ENCODE results near the gene TCEAL2.
"Not testable (repeated sequence)": the region's sequence is repeated elsewhere in the genome, so short reads cannot be mapped to it uniquely, and the experiment has no call there.

The TCEAL2 gene

DNA sequence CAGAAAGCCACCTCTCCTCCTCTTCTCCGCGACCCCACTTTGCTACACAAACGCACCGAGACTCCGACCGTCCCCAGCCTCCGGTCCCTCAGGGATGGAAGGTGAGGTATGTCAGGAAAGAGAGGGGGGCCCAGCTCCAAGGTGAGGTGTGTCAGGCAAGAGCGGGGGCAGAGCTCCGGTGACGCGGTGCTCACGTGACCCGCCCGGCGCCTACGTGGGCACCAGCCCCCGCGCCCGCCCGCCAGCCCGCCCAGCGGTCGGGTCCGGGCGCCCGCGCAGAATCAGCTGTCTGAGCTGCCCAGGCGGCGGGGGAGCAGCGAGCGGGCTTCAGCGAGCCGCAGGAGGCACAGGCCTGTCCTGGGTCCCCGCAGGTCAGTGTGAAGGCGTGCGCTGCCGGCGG is at the start of gene TCEAL2:
TSS of gene TCEAL2 (plus strand) at position 244 of the 400 bp plus-strand sequence. CDS start 1,152 bp downstream, outside the sequence.
- not testable (repeated sequence) for DNase-seq (ENCODE audit: low read depth)

DNA sequence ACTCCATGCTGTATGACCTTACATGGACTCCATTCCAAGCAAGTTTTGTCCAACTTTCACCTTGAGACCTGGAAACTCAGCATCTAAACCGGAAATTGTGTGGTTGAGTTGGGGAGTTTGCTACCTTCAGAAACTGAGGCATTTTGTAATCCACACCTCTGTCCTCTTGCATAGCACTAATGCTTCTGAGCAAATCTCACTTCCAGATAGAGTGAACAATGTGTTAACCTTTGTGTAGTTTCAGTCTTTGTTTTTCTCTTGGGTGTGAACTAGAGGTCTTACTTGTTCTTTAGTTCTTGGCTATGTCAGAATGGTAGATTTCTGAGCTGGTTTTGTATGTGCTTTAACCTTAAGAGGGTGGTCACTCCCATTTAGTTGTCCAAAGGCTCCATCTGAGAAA is 48.1 kb upstream of the TCEAL2 start:
- DNase-seq (ENCODE audit: low read depth), result no peak

DNA sequence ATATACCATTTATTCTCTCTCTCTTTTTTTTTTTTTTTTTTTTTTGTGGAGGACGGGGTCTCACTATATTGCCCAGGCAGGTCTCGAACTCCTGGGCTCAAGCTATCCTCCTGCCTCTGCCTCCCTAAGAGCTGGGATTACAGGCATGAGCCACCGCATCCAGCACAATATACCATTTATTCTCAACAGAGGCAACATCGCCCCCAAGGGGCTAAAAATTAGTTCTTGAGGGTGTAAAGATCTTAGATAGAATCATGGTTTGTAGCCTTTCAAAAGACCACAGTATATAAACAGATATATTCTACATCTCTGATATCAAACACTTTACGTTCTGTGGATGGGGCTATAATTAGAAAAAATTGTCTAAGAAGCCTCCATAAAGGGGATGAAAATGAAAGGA is 39.8 kb upstream of the TCEAL2 start:
- no peak for DNase-seq (ENCODE audit: low read depth)

DNA sequence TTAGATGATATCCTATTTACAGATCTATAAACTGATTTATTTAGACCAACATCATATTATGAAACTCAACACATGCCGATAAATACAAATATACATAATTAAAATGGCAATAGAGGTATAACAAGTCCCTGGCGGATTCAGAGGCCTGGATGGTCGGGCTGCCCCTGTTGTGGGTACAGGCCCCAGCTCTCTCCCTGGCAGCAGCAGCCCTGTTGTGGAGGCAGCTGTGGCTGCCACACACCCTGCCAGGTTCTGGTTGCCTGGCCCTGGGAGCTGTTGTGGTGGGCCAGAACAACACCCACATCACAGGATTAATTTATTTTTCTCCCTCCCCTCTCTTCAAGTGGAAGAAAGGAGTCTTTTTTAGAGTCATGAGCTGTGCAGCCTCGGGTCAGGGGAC is 12.1 kb upstream of the TCEAL2 start:
- DNase-seq (ENCODE audit: low read depth), result no peak

DNA sequence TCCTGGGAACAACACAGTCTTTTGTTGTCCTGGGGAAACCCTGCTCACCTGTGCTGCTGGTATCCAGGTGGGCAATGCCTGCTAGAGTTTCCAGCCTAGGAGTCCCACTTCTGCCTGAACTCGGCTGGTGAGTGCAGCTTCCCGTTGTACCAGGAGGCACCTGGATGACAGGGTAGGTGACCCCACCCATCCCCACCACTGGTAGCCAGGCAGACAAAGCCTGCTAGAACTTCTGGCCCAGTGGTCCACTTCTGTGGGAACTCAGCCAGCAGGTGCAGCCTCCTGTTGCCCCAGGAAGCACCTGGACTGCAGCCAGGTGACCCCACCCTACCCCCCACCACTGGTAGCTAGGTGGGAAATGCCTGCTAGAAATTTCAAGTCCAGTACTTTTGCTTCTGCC is 9.7 kb upstream of the TCEAL2 start:
- DNase-seq (ENCODE audit: low read depth), result no peak

DNA sequence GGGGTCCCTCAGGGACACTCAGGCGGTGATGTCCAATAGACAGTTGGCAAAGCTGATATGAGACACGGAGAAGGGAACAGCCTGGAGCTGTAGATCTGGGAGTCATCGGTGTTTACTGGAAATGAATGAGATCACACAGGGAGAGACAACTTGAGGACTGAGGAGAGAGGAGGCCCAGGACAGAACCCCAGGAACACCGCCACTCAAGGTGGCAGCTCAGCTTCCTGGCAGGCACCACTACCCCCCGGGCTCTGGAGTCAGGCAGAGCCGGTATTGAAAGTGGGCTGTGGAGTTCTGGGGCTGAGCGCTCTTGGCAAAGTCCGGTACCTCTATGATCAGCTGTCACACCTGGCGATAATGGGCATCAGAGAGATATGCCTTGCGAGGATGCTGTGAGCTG is 465 bp upstream of the TCEAL2 start:
- not testable (repeated sequence) for DNase-seq (ENCODE audit: low read depth)

DNA sequence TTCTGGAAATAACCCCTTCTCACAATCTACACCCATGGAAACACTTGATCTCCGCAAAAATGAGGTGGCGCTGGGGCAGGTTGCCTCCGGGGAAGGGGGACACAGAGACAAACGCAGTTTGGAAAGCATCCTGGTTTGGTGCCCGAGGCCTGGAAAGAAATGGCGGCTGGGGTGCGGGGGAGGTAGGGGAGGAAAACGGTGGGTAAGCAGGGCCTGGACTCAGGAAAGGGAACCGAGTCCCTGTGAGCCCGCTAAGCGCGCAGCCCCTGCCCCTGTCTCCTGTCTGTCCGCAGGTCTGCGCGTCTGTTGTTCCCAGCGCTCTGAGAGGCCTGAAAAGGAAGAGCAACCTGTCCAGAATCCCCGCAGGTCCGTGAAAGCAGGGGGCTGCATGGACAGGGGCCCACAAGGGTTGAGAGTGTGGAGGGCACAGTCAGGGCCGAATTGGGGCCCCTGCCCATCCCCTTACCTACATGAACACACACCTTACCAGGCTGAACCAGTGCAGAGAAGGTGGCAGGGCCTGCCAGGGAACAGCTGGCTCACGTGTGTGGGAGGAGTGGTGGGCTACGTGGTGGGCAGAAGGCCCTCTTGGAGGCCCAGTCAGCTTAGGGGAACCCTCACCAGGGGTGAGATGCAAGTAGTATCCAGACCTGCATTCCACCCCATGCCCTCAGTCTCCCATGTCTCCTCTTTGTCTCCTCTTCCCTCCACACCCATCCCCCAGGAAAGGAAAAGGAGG is 770 bp downstream of the TCEAL2 start:
- not testable (repeated sequence) for DNase-seq (ENCODE audit: low read depth)

DNA sequence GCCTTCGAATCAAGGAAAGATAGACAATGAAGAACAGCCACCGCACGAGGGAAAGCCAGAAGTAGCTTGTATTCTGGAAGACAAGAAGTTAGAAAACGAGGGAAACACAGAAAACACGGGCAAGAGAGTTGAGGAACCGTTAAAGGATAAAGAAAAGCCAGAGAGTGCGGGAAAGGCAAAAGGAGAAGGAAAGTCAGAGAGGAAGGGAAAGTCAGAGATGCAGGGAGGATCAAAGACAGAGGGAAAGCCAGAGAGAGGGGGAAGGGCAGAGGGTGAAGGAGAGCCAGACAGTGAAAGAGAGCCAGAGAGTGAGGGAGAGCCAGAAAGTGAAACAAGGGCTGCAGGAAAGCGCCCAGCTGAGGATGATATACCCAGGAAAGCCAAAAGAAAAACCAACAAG is 1.4 kb downstream of the TCEAL2 start:
- DNase-seq (ENCODE audit: low read depth), result no peak

DNA sequence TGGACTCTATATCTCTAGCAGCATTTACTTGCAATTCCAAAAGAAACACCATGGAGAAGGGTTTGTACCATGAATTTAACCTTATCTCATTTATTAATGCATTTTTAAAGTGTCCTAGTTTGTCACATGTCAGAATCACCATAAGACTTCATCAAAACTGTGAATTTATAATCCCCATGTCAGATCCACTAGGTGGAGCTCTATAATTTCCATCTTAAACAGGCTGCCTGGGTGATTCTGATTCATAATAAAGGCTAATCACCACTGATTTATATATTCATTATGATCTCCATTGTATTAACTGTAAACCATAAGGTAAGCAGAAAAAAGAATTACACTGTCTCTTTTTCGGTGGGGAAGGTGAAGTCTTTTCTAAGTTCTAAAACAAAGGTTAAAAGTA is 4.0 kb downstream of the TCEAL2 start:
- no peak for DNase-seq (ENCODE audit: low read depth)

DNA sequence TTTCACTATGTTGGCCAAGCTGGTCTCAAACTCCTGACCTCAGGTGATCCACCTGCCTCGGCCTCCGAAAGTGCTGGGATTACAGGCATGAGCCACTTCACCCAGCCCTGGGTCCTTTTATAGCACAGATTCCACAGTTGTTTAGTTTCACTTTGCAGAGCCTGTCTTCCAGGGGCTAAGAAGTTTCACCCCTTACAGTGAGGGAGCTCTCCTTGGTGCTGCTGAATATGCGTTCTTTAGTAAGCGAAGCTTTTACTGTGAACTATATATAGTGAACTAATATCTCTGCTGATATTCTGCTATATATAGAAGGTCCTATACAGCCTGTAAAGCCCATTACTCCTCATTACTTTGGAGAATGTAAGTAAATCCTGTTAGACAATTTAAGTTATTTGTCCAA is 12.6 kb downstream of the TCEAL2 start:
- no peak for DNase-seq (ENCODE audit: low read depth)

DNA sequence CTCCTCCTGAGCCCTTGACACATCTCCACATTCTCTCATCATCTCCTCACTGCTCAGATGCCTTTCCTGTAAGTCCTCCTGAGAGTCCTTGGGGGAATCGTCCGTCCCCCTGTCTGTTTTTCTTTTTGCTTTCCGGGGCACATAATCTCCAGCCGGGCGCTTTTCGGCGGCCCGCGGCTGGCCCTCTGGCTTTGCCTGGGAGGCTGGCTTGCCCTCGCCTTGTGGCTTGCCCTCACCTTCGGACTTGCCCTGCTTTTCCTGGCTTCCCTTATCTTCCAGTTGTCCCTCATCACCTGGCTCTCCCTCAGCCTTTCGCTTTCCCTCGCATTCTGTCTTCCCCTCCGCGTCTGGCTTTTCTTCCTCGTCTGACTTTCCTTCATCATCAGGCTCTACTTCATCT is 15.4 kb downstream of the TCEAL2 start:
- not testable (repeated sequence) for DNase-seq (ENCODE audit: low read depth)

DNA sequence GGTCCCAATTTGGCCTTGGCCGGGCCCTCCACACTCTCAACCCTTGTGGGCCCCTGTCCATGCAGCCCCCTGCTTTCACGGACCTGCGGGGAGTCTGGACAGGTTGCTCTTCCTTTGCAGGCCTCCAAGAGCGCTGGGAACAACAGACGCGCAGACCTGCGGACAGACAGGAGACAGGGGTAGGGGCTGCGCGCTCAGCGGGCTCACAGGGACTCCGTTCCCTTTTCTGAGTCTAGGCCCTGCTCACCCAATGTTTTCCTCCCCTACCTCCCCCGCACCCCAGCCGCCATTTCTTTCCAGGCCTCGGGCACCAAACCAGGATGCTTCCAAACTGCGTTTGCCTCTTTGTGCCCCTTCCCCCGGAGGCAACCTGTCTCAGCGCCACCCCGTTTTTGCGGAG is 16.2 kb downstream of the TCEAL2 start:
- DNase-seq (ENCODE audit: low read depth), result not testable (repeated sequence)

DNA sequence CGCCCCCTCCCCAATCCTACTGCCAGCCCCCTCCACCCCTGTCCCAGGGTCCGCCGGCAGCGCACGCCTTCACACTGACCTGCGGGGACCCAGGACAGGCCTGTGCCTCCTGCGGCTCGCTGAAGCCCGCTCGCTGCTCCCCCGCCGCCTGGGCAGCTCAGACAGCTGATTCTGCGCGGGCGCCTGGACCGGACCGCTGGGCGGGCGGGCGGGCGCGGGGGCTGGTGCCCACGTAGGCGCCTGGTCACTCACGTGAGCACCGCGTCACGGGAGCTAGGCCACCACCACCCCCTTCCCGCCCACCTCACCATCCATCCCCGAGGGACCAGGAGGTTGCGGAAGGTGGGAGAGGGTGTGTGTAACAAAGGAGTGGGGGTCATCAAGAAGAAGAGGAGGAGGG is 16.8 kb downstream of the TCEAL2 start, which contains the start of gene TCEAL6:
TSS of gene TCEAL6 (minus strand) at position 208 of the 400 bp plus-strand sequence.
- not testable (repeated sequence) for DNase-seq (ENCODE audit: low read depth)

DNA sequence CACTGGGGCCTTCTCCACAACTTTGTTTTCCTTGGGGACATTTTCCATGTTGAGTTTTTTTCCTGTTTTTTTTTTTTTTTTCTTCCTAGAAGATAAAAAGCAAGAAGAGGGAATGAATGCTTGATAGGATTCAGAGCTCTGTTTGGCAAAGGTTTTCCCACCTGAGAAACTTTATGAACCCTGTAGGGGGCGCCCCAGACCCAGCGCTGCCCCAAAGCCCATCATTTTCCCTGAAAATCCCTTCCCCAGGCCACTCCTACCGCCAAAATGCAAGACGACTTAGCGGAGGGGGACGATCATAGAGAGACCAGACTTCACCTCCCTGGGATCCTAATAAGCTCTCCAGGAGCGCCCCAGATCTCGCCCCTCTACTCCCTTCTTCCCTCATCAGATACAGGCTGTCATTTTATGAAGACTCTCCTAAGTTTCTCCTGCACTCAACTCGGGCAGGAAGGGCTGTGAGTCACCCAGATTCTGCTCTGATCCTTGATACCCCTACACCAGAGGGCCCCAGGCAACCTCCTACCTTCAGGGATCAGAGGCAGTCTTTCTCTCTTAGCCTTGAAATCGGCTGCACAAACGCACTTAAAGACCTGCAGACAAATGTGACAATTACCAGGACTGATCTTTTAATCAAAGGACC is 28.9 kb downstream of the TCEAL2 start:
- DNase-seq (ENCODE audit: low read depth), result no peak

DNA sequence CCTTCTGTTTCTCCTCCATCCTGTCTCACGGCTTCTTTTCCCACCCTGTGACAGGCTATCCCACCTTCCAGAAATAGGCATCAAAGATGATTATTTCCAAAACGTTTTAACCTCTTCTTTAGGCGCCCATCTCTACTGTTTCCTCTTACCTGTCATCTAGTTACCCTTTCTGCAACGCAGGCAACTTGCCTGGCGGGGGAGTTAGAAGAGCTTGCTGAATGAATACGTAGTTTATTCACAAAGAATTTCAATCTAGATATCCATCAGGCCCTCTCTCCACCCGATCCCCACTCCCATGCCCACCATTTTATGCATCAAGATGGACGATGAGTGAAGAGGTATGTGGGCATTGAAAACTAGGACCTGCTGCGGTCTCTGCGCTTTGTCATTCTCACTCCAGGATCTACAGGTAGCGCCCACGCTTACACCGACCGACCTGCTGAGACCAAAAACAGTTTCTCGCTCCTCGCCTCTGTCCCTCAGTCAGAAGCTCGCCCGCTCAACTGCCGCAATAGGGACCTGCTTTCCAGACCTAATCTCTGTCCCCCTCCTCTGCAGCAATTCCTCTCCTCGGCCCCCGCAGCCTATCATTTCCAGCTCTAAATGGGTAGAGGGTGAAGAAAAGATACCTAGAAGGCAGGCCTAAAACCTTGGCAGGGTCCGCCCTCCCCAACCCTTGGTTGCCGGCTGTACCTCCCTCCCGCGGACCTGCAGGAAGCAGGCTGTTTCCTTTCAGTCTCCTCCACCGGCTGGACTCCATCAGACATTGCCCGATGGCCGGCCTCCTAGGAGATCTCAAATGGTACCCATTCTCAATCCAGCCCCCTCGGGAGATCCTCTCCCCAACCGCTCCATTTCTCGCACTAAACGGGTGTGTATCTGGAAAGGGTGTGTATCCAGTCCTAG is 29.7 kb downstream of the TCEAL2 start:
- DNase-seq (ENCODE audit: low read depth), result no peak

DNA sequence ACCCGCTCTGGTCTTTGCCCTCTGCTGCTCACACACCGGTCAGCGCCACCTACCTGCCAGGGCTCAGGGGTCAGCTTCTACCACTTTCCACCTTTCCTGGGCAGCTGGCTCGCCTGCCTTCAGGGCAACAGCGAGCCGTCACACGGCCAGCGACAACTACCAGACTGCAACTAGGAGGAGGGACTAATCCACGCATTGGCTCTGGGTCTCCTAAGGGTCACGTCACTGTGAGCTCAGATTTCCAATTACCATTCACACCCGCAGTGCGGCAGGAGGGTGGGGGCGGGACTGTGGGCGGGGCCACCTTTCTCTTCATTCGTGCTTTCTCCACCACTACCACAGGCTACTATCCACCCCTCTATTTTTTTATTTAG is 30.3 kb downstream of the TCEAL2 start, which contains the start of gene BEX5:
TSS of gene BEX5 (minus strand) at position 172 of the 374 bp plus-strand sequence. CDS start 1,712 bp downstream, outside the sequence.
- no peak for DNase-seq (ENCODE audit: low read depth)

Data from stimulated activated CD8-positive, alpha-beta memory T cell treated with anti-CD3 and anti-CD28 coated beads, Interleukin-12 subunit alpha, Interleukin-12 subunit beta, amount 100 ng/mL, for 1 hour (primary cell).